Activated T-cell treated with anti-CD3 and anti-CD28 coated beads, Interleukin-2, amount 50 U/mL, for 4 hours (primary cell): ENCODE data around the gene LRRC37A. TPM values are rescaled to one million over a fixed set of nuclear protein-coding genes. Genes with fewer than 3 reads are reported as not detected.
A peak's percentile ranks its signal among the peaks of the same experiment; 100 is the strongest.
"Not testable (repeated sequence)": the region's sequence is repeated elsewhere in the genome, so short reads cannot be mapped to it uniquely, and the experiment has no call there.

Experiments
- ATAC-seq, 2 donors: fragments of 200-7000 bp; cut with Tn5 transposase; one replicate each; pipeline ENCODE4 v1.10.0; 2021
- DNase-seq: peaks from one replicate; pipeline ENCODE4 v3.0.0-alpha.2; 2020
- H3K27me3 Mint-ChIP-seq: one replicate; pipeline ENCODE4 v1.8.0; 2021; ENCODE audit warnings: low read depth, mixed read lengths
- H3K36me3 Mint-ChIP-seq: one replicate; pipeline ENCODE4 v1.8.0; 2022; ENCODE audit warnings: mixed read lengths; ENCODE audit not compliant: insufficient read depth
- H3K4me1 Mint-ChIP-seq: one replicate; pipeline ENCODE4 v1.8.0; 2021; ENCODE audit warnings: low read depth, mixed read lengths
- H3K4me3 Mint-ChIP-seq: one replicate; pipeline ENCODE4 v1.8.0; 2021; ENCODE audit warnings: mild to moderate bottlenecking, moderate library complexity, mixed read lengths
- H3K9me3 Mint-ChIP-seq: one replicate; pipeline ENCODE4 v1.8.0; 2021; ENCODE audit warnings: mixed read lengths
- total RNA-seq, 3 donors: library from RNA; stranded (reverse); gene quantifications; one replicate each; pipeline ENCODE4 v1.2.1, GENCODE V29; 2021

Gene LRRC37A
- total RNA-seq, 3 donors from 2014 or later, result 0.29 to 1.7 (median 1.3) TPM

GRCh38 chr17:46274238-46274637 lies 20.7 kb upstream of the LRRC37A start:
- H3K36me3 Mint-ChIP-seq, result no peaks in the 10 kb centered on the region
- no peak for DNase-seq
- H3K4me1 Mint-ChIP-seq, result no peaks in the 10 kb centered on the region
- H3K4me3 Mint-ChIP-seq, result no peak overlapping the region
- no peak for ATAC-seq
- H3K9me3 Mint-ChIP-seq, result no peaks in the 10 kb centered on the region
- no peaks in the 10 kb centered on the region for H3K27me3 Mint-ChIP-seq

- DNase-seq, ATAC-seq, H3K4me3 Mint-ChIP-seq, H3K27me3 Mint-ChIP-seq, H3K4me1 Mint-ChIP-seq, H3K36me3 Mint-ChIP-seq, H3K9me3 Mint-ChIP-seq: not testable (repeated sequence)
Observed at GRCh38 chr17:46276728-46277479, 18.0 kb upstream of the LRRC37A start.

GRCh38 chr17:46281336-46281735 lies 13.6 kb upstream of the LRRC37A start:
- not testable (repeated sequence) for H3K36me3 Mint-ChIP-seq, ATAC-seq, H3K4me3 Mint-ChIP-seq, H3K9me3 Mint-ChIP-seq, DNase-seq, H3K27me3 Mint-ChIP-seq
- peaks cover 18% of the 10 kb centered on the region for H3K4me1 Mint-ChIP-seq

GRCh38 chr17:46282635-46283034 lies 12.3 kb upstream of the LRRC37A start:
- H3K27me3 Mint-ChIP-seq, result not testable (repeated sequence)

GRCh38 chr17:46284467-46284866 lies 10.5 kb upstream of the LRRC37A start:
- DNase-seq, H3K9me3 Mint-ChIP-seq, H3K4me3 Mint-ChIP-seq, H3K27me3 Mint-ChIP-seq, H3K36me3 Mint-ChIP-seq: not testable (repeated sequence)
- ATAC-seq, result peak; percentile 100
- H3K4me1 Mint-ChIP-seq, result peaks cover 25% of the 10 kb centered on the region

More at GRCh38 chr17:46282635-46283034, 12.3 kb upstream of the LRRC37A start:
- H3K4me1 Mint-ChIP-seq, result peaks cover 25% of the 10 kb centered on the region
- H3K9me3 Mint-ChIP-seq, H3K4me3 Mint-ChIP-seq, DNase-seq, H3K36me3 Mint-ChIP-seq, ATAC-seq: not testable (repeated sequence)

GRCh38 chr17:46285500-46285899 lies 9.4 kb upstream of the LRRC37A start:
- not testable (repeated sequence) for H3K36me3 Mint-ChIP-seq, H3K27me3 Mint-ChIP-seq, DNase-seq, ATAC-seq, H3K4me3 Mint-ChIP-seq, H3K9me3 Mint-ChIP-seq
- peaks cover 25% of the 10 kb centered on the region for H3K4me1 Mint-ChIP-seq

GRCh38 chr17:46286764-46287221 lies 8.1 kb upstream of the LRRC37A start:
- not testable (repeated sequence) for H3K27me3 Mint-ChIP-seq
- peak in 1 of 2 donors; percentile 46 for ATAC-seq

GRCh38 chr17:46287587-46287986 lies 7.3 kb upstream of the LRRC37A start:
- peaks cover 25% of the 10 kb centered on the region for H3K4me1 Mint-ChIP-seq
- ATAC-seq, H3K27me3 Mint-ChIP-seq, H3K36me3 Mint-ChIP-seq, DNase-seq, H3K9me3 Mint-ChIP-seq, H3K4me3 Mint-ChIP-seq: not testable (repeated sequence)

More at GRCh38 chr17:46286764-46287221, 8.1 kb upstream of the LRRC37A start:
- not testable (repeated sequence) for H3K36me3 Mint-ChIP-seq, H3K9me3 Mint-ChIP-seq, H3K4me3 Mint-ChIP-seq
- H3K4me1 Mint-ChIP-seq, result peaks cover 25% of the 10 kb centered on the region
- peak; percentile 46 for DNase-seq

- not testable (repeated sequence) for DNase-seq, H3K36me3 Mint-ChIP-seq, H3K9me3 Mint-ChIP-seq, H3K27me3 Mint-ChIP-seq, H3K4me1 Mint-ChIP-seq, H3K4me3 Mint-ChIP-seq
- ATAC-seq, result peak in 1 of 2 donors; percentile 46
Observed at GRCh38 chr17:46290906-46291546, 3.9 kb upstream of the LRRC37A start.

GRCh38 chr17:46291618-46292017 lies 3.3 kb upstream of the LRRC37A start:
- not testable (repeated sequence) for DNase-seq, ATAC-seq, H3K9me3 Mint-ChIP-seq, H3K27me3 Mint-ChIP-seq, H3K36me3 Mint-ChIP-seq, H3K4me1 Mint-ChIP-seq, H3K4me3 Mint-ChIP-seq

GRCh38 chr17:46341220-46341619 lies 46.3 kb downstream of the LRRC37A start:
- not testable (repeated sequence) for ATAC-seq, H3K4me3 Mint-ChIP-seq, H3K9me3 Mint-ChIP-seq

GRCh38 chr17:46342131-46342530 lies 47.2 kb downstream of the LRRC37A start:
- not testable (repeated sequence) for H3K36me3 Mint-ChIP-seq, H3K4me3 Mint-ChIP-seq, H3K9me3 Mint-ChIP-seq, H3K4me1 Mint-ChIP-seq, DNase-seq, H3K27me3 Mint-ChIP-seq, ATAC-seq

More at GRCh38 chr17:46341220-46341619, 46.3 kb downstream of the LRRC37A start:
- H3K4me1 Mint-ChIP-seq, H3K36me3 Mint-ChIP-seq, DNase-seq, H3K27me3 Mint-ChIP-seq: not testable (repeated sequence)

- H3K9me3 Mint-ChIP-seq, H3K36me3 Mint-ChIP-seq, DNase-seq, H3K4me3 Mint-ChIP-seq, H3K4me1 Mint-ChIP-seq, H3K27me3 Mint-ChIP-seq: not testable (repeated sequence)
- ATAC-seq, result peak in 1 of 2 donors; percentile 18
Observed at GRCh38 chr17:46348345-46348744, 53.4 kb downstream of the LRRC37A start.

GRCh38 chr17:46349060-46349459 lies 54.1 kb downstream of the LRRC37A start:
- not testable (repeated sequence) for DNase-seq, H3K27me3 Mint-ChIP-seq, H3K9me3 Mint-ChIP-seq, H3K36me3 Mint-ChIP-seq, ATAC-seq, H3K4me1 Mint-ChIP-seq, H3K4me3 Mint-ChIP-seq

GRCh38 chr17:46353856-46354255 lies 58.9 kb downstream of the LRRC37A start:
- not testable (repeated sequence) for H3K36me3 Mint-ChIP-seq, DNase-seq, H3K4me1 Mint-ChIP-seq, H3K9me3 Mint-ChIP-seq, H3K27me3 Mint-ChIP-seq, ATAC-seq, H3K4me3 Mint-ChIP-seq
